ENCODE measurements around the gene TMEM86B.

Gene TMEM86B

GRCh38 chr19:55246462-55247451, 18.2 kb upstream of the TMEM86B start:
- no peak overlapping the region for H3K4me3 ChIP-seq (ENCODE audit: low read depth, low read length)
- H3K27me3 ChIP-seq (ENCODE audit: control insufficient read depth, insufficient read depth, low read length): no peaks in the 10 kb centered on the region
- H3K4me1 ChIP-seq (ENCODE audit: control insufficient read depth, insufficient read depth, low read length): no peaks in the 10 kb centered on the region
- peaks cover 40% of the 10 kb centered on the region for H3K36me3 ChIP-seq (ENCODE audit: control insufficient read depth, insufficient read depth, low read length)
- H3K9me3 ChIP-seq (ENCODE audit: control insufficient read depth, insufficient read depth, low read length): no peaks in the 10 kb centered on the region
- no peak overlapping the region for H3K9ac ChIP-seq (ENCODE audit: low read depth, low read length)

GRCh38 chr19:55245236-55245904, 16.8 kb upstream of the TMEM86B start:
- H3K4me3 ChIP-seq (ENCODE audit: low read depth, low read length): no peak overlapping the region
- no peaks in the 10 kb centered on the region for H3K4me1 ChIP-seq (ENCODE audit: control insufficient read depth, insufficient read depth, low read length)
- peaks cover 51% of the 10 kb centered on the region for H3K36me3 ChIP-seq (ENCODE audit: control insufficient read depth, insufficient read depth, low read length)
- no peak overlapping the region for H3K9ac ChIP-seq (ENCODE audit: low read depth, low read length)
- no peaks in the 10 kb centered on the region for H3K27me3 ChIP-seq (ENCODE audit: control insufficient read depth, insufficient read depth, low read length)
- no peaks in the 10 kb centered on the region for H3K9me3 ChIP-seq (ENCODE audit: control insufficient read depth, insufficient read depth, low read length)

DNA sequence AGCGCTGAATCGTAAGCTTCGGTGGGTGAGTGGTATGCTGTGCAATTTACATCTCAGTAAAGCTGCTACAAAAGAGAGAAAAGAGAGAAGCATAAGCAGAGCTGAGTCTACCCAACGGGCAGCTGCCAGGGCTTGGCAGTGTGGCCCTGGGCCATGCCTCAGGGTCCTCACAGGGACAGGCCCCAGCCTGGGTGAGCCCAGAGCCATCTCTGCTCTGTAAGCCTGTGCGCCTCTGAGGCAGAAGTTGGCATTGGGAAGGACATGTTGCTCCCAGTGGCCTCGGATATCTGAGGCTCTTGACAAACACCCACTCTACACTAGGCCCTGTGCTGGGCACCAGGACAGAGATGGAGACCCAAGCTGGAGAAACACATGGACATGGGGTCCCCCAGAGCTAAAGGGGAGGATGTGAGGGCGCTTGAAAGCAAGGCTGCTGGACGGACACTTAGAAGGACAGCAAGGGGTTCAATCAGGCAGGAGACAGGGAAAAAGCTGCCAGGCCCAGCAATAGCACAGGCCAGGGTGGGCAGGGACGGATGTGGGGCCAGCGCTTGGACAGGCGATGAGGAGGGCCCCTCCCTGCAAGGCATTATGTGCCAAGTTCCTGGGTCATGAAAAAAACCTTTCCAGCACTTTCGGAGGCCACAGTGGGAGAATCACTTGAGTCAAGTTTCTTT, 15.6 kb upstream of the TMEM86B start:
- Histone ChIP-seq H3K4me1 (ENCODE audit: control insufficient read depth, insufficient read depth, low read length) (no peaks in the 10 kb centered on the region), H3K27me3 (ENCODE audit: control insufficient read depth, insufficient read depth, low read length) (no peaks in the 10 kb centered on the region), H3K36me3 (ENCODE audit: control insufficient read depth, insufficient read depth, low read length) (peaks cover 58% of the 10 kb centered on the region), H3K9me3 (ENCODE audit: control insufficient read depth, insufficient read depth, low read length) (no peaks in the 10 kb centered on the region), H3K4me3 (ENCODE audit: low read depth, low read length) (no peak overlapping the region), H3K9ac (ENCODE audit: low read depth, low read length) (no peak overlapping the region)

- no peaks in the 10 kb centered on the region for H3K9me3 ChIP-seq (ENCODE audit: control insufficient read depth, insufficient read depth, low read length)
- peaks cover 62% of the 10 kb centered on the region for H3K36me3 ChIP-seq (ENCODE audit: control insufficient read depth, insufficient read depth, low read length)
- no peak overlapping the region for H3K9ac ChIP-seq (ENCODE audit: low read depth, low read length)
- H3K4me1 ChIP-seq (ENCODE audit: control insufficient read depth, insufficient read depth, low read length): no peaks in the 10 kb centered on the region
- H3K4me3 ChIP-seq (ENCODE audit: low read depth, low read length): no peak overlapping the region
- no peaks in the 10 kb centered on the region for H3K27me3 ChIP-seq (ENCODE audit: control insufficient read depth, insufficient read depth, low read length)
Observed at GRCh38 chr19:55242517-55242916, 14.0 kb upstream of the TMEM86B start.

DNA sequence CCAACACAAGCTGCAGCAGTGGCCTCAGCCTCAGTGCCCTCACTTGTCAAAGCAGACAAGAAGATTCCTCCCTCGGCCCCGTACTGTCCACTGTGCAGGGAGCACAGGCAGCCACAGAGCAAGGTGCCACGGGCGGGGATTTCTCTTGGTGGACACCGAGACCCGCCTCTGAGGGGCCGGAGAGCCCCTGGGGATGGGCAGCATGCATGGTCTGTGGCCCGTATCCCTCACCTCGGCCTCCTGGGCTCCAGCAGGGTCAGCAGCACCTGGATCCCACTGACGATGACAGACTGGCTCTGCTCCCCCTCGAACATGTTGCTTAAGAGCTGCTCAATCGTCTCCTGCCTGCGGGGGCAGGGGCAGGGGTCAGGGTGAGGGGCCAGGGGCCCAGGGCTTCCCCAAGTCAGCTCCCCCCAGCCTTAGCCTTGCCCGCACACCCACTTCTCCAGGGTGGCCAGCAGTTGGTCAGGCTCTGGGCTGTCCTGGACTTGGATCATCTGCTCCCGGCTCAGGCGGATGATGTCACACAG, 13.4 kb upstream of the TMEM86B start:
- Histone ChIP-seq H3K4me1 (ENCODE audit: control insufficient read depth, insufficient read depth, low read length) (no peaks in the 10 kb centered on the region), H3K36me3 (ENCODE audit: control insufficient read depth, insufficient read depth, low read length) (peaks cover 63% of the 10 kb centered on the region), H3K4me3 (ENCODE audit: low read depth, low read length) (no peak overlapping the region), H3K27me3 (ENCODE audit: control insufficient read depth, insufficient read depth, low read length) (no peaks in the 10 kb centered on the region), H3K9me3 (ENCODE audit: control insufficient read depth, insufficient read depth, low read length) (no peaks in the 10 kb centered on the region), H3K9ac (ENCODE audit: low read depth, low read length) (no peak overlapping the region)

DNA sequence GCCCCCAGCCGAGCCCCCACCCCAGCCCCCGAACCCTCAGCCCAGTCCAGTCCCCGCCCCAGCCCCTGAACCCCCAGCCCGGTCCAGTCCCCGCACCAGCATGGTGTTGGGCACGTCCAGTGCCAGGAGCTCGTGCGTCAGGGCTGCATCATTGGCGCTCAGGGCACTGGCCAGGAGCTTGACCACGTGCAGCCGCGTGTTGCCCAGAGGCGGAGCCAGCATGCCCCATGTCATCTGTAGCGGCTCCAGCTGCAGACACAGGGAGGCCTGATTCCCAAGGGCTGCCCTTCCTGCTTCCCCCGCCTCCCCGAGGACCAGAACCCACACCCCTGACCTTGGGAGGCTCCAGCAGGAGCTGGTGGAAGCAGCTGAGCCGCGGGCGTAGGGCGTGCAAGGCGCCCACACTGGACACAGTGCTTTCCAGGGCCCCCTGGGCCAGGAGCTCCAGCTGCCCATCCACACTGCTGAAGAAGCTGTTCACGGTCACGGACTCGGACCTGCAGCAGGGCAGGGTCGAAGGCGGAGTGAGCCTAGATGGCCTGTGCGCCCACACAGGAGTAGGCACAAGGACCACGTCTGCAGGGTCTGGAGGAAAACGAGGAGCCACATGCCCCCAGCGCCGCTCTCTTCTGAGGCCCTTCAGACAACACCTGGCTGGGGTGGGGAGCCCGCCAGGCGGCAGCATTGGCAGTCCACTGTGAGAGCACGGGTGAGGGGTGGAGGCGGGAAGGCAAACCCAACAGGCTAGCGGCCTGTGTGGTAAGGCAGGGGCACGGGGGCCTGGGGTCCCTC, 12.8 kb upstream of the TMEM86B start:
- H3K4me3 ChIP-seq (ENCODE audit: low read depth, low read length): no peak overlapping the region
- no peaks in the 10 kb centered on the region for H3K27me3 ChIP-seq (ENCODE audit: control insufficient read depth, insufficient read depth, low read length)
- H3K36me3 ChIP-seq (ENCODE audit: control insufficient read depth, insufficient read depth, low read length): peaks cover 63% of the 10 kb centered on the region
- H3K4me1 ChIP-seq (ENCODE audit: control insufficient read depth, insufficient read depth, low read length): no peaks in the 10 kb centered on the region
- H3K9me3 ChIP-seq (ENCODE audit: control insufficient read depth, insufficient read depth, low read length): no peaks in the 10 kb centered on the region
- no peak overlapping the region for H3K9ac ChIP-seq (ENCODE audit: low read depth, low read length)

DNA sequence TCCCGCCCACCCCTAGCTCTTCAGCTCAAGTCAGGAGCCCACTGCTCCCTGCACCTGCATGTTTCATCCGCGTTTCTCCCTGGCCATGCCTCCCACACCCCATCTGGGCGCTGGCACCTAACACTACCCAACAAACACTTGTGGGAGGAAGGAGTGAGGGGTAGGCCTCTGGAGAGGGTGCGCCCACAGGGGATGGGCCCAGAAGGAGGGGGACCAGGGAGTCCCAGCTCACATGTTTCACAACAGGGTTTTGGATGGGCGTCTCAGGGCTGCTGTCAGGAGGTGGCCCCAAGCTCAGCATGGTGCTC, 12.1 kb upstream of the TMEM86B start:
- H3K4me3 ChIP-seq (ENCODE audit: low read depth, low read length): no peak overlapping the region
- no peaks in the 10 kb centered on the region for H3K9me3 ChIP-seq (ENCODE audit: control insufficient read depth, insufficient read depth, low read length)
- no peaks in the 10 kb centered on the region for H3K27me3 ChIP-seq (ENCODE audit: control insufficient read depth, insufficient read depth, low read length)
- H3K9ac ChIP-seq (ENCODE audit: low read depth, low read length): no peak overlapping the region
- no peaks in the 10 kb centered on the region for H3K4me1 ChIP-seq (ENCODE audit: control insufficient read depth, insufficient read depth, low read length)
- H3K36me3 ChIP-seq (ENCODE audit: control insufficient read depth, insufficient read depth, low read length): peaks cover 65% of the 10 kb centered on the region

DNA sequence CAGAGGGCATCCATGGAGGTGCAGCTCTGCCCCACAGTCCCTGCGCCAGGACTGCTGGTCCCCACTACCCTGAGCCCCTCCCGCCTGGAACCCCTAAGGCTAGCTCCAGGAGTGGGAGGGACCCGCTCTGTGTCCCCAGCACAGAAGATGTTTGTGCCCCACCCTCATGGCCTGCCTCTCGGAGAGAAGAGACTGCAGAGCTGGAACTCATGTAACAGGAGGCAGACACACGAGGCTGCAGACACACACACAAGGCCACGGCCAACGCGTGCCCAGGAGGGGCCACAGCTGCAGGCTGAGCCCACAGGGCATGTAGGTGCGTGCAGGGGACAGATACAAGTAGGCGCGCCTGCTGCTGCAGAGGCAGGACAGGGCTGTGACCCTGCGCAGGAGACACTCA, 10.4 kb upstream of the TMEM86B start:
- Histone ChIP-seq H3K36me3 (ENCODE audit: control insufficient read depth, insufficient read depth, low read length) (peaks cover 56% of the 10 kb centered on the region), H3K4me1 (ENCODE audit: control insufficient read depth, insufficient read depth, low read length) (no peaks in the 10 kb centered on the region), H3K9me3 (ENCODE audit: control insufficient read depth, insufficient read depth, low read length) (no peaks in the 10 kb centered on the region), H3K4me3 (ENCODE audit: low read depth, low read length) (no peak overlapping the region), H3K27me3 (ENCODE audit: control insufficient read depth, insufficient read depth, low read length) (no peaks in the 10 kb centered on the region), H3K9ac (ENCODE audit: low read depth, low read length) (no peak overlapping the region)

DNA sequence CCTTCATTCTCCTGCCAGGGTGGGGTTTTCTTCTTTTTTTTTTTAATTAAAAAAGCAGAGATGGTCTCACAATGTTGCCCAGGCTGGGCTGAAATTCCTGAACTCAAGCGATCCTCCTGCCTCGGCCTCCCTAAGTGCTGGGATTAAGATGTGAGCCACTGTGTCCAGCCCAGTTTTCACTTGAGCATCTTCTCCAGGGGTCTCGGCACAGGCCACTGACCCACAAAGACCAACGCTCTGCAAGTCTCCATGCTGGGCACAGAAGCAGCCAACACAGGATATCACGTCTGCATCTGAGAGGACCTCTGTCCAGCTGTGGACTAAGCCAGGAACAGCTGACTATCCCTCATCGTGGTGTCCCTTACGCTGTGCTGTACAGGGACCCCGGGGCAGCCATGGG, 9.5 kb upstream of the TMEM86B start:
- Histone ChIP-seq H3K4me3 (ENCODE audit: low read depth, low read length) (no peak overlapping the region), H3K27me3 (ENCODE audit: control insufficient read depth, insufficient read depth, low read length) (no peaks in the 10 kb centered on the region), H3K36me3 (ENCODE audit: control insufficient read depth, insufficient read depth, low read length) (peaks cover 55% of the 10 kb centered on the region), H3K9ac (ENCODE audit: low read depth, low read length) (no peak overlapping the region), H3K4me1 (ENCODE audit: control insufficient read depth, insufficient read depth, low read length) (no peaks in the 10 kb centered on the region), H3K9me3 (ENCODE audit: control insufficient read depth, insufficient read depth, low read length) (no peaks in the 10 kb centered on the region)

DNA sequence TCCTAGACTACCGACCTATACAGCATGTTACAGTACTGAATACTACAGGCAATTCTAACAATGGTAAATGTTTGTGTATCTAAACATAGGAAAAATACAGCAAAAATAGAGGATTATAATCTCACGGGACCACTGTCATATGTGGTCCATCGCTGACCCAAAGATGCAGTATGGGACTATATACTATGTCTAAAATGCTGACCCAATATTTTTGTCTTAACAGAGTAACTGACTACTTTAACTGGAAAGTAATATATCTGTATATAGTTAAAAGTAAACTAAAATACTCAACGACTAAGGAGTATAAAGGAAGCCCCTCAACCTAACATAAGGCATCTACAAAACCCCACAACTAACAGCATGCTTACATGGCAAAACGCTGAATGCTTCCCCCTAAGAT, 4.4 kb upstream of the TMEM86B start:
- no peaks in the 10 kb centered on the region for H3K4me1 ChIP-seq (ENCODE audit: control insufficient read depth, insufficient read depth, low read length)
- no peaks in the 10 kb centered on the region for H3K27me3 ChIP-seq (ENCODE audit: control insufficient read depth, insufficient read depth, low read length)
- H3K9me3 ChIP-seq (ENCODE audit: control insufficient read depth, insufficient read depth, low read length): no peaks in the 10 kb centered on the region
- H3K4me3 ChIP-seq (ENCODE audit: low read depth, low read length): no peak overlapping the region
- no peak overlapping the region for H3K9ac ChIP-seq (ENCODE audit: low read depth, low read length)
- peaks cover 48% of the 10 kb centered on the region for H3K36me3 ChIP-seq (ENCODE audit: control insufficient read depth, insufficient read depth, low read length)

DNA sequence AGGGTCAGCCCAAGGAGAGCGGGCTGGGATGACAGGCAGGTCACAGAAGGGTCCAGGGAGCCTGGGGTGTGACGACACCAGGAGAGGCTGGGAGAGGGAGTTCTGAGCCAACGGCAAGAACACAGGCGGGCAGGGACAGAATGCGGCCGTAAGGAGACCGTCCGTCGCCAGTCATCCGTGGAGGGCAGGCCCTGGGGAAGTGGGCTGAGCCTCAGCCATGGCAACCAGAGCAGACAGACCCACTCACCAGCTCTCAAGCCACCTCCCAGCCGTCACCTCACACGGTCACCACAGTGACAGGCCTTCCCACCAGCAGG, 3.7 kb upstream of the TMEM86B start:
- Histone ChIP-seq H3K27me3 (ENCODE audit: control insufficient read depth, insufficient read depth, low read length) (no peaks in the 10 kb centered on the region), H3K4me3 (ENCODE audit: low read depth, low read length) (no peak overlapping the region), H3K4me1 (ENCODE audit: control insufficient read depth, insufficient read depth, low read length) (no peaks in the 10 kb centered on the region), H3K9me3 (ENCODE audit: control insufficient read depth, insufficient read depth, low read length) (no peaks in the 10 kb centered on the region), H3K9ac (ENCODE audit: low read depth, low read length) (no peak overlapping the region), H3K36me3 (ENCODE audit: control insufficient read depth, insufficient read depth, low read length) (peaks cover 51% of the 10 kb centered on the region)

Data from iPS-15b (cell line).